HUDEP-2 (cell line): ENCODE results near the gene FRMD4A.

ENCODE experiments used
- DNase-seq, 76 experiments: peaks; one replicate each; lab custom pipeline; 2025; ENCODE audit not compliant: unreplicated experiment in 76 of 76; lab: John Stamatoyannopoulos, UW

The FRMD4A gene

DNA sequence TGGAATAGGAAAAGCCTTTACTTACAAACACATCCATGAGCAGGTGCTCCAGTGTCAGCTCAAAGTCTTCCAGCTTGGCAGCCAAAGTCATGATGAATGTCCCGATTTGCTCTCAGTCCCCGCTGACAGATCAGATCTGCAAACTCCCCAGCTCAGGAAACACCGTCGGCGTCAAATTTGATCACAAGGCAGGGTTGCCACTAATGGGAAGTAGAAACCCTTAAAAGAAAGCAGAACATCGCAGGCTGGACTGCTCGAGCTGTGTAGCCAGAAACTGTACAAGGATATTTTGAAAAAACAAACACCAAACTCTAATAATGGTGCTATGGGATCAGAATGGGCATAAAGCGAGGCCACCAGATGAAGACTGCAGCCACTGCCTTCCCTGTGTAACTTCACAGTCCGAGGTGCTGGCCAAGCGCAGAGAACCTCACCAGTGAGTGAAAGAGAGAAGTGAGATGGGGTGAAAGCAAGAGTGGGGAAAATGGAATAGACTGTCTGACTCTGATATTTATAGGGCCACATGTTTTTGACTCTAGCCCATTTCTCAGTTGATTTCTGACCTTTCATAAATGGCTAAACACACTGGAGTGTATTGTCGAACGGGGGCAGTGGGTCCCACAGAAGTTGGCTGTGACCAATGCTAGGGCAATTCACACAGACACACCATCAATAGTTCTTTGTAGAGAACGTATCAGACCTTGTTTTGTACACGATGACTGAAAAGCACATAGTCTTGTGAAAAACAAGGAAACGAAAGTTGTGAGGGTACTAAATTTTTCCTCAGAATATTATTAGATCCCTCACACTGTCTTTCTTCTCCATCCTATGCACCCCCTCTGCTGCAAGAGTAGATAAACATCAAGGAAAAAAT is 306.2 kb downstream of the FRMD4A start:
- DNase-seq = no peak

DNA sequence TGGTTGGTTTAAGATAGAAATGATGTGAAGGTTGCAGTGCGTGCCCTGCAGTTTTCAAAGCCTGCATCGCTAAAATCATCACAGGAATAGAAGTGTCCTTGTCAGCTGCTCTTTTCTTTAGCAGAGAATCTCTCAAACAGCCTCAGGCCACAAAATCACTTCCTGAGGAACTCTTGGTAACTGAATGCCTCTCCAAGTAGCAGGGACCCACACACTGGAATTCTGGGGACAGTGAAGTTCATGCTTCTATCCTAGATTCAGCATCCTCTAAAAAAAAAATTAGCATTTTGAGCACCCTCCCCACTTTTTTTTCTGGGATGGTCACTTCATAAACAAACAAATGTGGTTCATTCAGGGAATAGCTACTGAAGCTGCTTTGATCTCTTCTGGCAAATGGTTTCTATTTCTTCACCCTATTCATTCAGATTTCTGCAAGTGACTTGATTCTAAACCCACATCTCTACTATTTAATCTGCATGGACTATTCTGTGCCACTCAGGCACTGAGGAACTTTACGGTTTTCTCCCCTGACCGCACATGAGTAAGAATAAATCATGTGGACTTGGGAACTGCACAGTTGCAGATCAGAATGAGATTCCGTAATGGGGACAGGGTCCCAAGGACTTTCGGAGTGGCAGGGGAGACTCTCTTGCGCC is 306.9 kb downstream of the FRMD4A start:
- DNase-seq = no peak

DNA sequence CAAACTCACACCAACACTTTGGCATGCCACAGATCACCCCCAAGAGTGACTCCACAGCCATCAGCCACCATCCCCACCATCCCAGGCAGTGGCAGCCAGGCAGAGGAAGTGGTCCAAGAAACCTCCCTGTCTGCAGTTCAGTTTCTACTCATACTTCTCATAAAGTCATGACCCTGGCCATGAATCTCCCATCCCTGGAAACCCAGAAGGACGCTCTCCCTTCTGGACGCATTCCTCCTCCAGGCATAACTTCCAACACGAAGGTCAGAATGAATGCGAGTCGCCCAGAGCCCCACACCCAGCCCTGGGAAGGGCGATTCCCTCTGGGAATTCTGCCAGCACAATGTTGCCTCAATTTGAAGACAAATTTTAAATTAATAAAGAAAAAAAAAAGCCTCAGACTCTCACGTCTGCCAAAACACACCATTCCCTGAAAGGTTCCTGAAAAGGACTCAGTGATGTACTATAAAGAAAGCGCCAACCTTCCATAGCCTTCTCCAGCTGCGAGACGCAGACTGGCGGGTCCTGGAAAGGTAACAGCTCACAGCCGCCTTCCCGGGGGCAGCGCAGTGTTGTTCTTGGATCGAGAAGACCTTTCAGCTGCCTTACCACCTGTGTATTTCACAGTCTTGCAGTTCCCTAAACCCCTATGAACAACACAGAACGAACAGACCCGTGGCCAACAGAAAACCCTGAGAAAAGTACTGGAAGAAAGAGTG is 307.6 kb downstream of the FRMD4A start:
- no peak for DNase-seq

DNA sequence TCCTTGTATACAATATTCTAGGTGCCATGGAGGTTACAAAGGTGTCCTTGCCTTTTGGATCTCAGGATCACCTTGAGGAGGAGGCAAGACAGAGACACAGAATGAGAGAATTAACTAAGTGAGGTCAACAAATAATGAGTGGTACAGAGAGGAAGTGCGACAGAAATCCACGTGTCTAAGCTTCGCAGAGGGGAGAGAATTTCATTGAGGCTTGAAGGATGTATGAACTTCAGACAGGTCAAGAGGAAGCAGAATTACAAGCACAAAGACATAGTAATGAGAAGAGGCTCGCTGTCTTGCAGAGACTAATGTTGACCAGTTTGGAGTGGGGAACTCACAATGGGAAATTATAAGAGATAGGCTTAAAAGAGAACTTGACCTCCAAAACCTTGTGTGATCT is 308.7 kb downstream of the FRMD4A start:
- DNase-seq = no peak

DNA sequence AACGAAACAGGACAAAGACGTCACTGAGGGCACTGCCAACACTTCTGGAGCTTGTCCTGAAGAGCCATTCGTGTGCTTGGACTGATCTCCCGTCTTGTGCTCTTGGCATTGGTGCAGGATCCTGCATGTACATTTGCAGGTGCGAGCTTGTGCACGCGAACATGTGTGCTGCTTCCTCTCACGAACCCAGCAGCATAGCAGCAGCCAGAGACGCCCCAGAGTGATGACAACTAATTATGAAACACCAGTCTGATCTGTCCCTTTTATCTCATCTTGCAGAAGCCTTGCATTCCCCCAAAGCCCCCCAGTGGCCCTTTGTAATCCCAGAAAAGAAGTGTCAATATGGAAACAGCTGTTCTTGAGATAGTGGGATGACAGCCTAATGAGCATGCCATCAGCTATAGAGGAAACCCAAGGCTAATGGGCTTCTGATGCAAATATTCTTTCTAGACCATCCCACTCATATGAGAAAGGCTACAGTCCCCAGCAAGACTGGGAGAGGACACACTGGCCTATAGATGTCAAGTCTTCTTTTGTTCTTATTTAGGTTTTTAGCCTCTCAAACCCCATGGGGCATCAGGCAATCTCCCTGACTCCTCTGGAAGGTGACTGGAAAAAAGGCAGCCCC is 310.6 kb downstream of the FRMD4A start:
- no peak for DNase-seq

DNA sequence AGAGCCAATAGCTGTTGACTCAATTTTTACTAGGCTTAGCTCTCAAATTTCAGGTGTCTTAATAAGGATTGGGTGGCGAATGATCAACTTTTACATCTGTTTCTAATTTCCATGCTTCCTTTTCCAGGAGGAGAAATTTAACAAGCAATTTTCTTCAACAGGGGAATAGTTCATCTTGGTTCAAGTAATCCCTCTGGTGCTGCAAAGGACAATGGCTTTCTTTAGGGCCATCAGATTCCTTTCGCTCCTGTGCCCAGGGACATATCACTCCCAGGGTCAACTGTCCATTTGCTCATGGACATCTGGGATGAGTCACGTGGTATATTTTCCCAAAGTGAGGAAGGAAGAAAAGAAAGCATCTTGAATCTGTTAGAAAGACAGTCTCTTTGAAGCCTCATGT is 313.3 kb downstream of the FRMD4A start:
- no peak for DNase-seq

DNA sequence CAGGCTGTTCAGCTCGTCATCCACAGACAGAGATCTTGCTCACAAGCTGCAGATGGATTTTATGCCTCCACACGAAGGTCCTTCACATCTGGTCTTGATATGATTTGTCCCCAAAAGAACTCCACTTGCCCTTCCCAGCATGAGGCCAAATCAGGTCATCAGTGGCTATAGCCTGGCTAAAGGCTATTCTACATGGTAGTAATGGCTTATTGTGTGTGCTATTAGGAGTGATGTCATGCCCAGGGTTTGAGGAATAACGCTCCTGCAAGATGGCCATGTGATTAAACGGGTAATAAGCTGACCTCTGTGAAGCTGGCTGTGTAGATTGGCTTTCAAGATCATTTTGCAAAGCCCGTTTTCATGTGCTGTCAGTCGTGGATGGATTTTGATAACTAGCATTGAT is 313.8 kb downstream of the FRMD4A start:
- no peak for DNase-seq

DNA sequence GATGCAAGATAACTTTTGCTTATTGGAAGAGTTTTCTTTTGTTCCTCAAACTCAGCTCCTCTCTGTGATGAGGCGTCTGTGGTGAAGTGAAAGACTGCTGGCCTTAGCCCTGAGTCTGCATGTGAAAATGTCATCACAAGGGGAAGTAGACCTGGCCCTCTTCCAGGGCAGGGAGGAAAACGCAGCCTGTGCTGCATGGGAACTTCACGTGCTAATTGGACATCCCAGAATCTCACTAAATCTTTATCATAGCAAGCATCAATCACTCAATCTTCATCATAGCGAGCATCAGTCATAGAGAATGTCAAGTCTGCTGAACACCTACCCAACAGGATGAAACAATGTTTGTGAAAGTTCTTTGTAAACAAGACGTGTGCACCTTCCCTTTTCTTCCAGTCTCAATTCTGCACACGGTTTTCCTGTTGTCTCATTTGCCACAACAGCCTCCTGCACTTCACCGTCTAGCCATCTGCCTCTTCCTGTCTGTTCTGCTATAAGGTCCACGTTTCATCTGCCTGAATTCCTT is 314.6 kb downstream of the FRMD4A start:
- no peak for DNase-seq

DNA sequence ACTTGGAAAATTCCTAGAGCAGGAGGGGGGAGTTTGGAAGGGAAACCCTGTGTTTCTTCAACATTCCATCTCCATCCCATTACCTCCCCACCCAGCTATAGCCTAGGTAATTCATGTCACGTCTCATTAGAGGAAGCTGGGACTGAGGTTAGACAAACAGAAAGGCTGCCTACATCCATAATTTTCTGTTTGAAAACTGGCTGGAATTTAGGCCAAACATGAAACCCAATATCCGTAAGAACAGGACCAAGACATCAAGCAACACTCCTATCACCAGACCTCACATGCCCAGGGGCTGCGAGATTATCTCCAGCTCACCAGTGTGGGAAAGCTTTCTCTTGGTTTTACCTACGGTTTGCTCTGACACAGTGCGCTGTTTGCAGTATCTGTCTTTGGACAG is 316.3 kb downstream of the FRMD4A start:
- no peak for DNase-seq

DNA sequence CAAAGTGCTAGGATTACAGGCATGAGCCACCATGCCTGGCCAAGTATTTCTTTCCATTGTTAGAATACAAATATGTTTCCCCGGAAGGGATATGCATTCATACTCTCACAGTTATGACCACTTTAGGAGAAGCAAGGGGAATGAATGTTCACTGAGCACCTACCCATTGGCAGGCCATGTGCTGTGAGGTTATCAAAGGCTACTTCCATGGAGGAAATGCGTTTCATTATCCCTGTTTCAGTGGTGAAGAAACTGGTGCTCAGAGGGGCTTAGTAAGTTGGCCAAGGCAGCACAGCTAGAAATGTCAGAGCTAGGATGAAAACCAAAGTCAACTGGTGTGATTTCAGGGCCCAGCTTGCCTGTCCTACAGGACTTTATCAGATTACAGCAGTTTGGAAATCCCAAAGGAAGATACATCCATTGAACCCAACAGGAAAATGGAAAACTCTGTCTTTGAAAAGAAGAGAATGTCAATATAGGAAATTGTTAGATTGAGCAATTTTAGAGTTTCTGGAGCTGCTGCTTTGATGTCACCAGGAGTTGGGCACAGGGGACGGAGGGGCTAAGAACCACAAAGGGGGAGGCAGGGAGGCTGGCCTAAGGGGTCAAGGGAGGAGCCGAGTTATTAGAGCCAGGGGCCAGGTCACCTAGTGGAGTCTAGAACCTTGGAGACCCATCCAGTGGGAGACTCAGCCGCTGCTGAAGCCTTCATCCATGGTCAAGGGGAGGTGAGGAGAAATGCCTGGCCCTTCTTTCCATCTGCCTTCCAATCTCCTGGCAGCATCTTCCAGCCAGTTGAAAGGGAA is 319.8 kb downstream of the FRMD4A start:
- no peak for DNase-seq

DNA sequence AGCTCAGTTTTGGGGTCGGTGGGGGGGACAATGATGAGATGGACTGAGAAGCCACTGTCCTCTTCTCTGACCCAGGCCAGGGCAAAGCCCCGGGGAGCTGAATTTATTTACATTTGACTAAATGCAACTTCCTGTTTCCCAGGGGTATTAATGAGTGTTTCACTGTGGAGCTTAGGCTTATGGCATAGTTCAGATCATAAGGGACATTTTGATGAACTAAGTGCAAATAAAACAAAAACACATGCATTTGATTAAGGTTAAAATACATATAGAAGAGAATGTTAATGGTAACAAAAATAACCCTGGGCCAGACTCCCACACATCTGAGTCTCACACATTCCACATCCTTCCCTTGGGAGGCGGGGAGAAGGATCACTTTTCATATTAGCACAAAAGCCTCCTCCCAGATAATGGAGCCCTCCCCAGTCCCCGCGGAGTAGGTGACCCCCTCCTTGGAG is 320.6 kb downstream of the FRMD4A start:
- DNase-seq = no peak

DNA sequence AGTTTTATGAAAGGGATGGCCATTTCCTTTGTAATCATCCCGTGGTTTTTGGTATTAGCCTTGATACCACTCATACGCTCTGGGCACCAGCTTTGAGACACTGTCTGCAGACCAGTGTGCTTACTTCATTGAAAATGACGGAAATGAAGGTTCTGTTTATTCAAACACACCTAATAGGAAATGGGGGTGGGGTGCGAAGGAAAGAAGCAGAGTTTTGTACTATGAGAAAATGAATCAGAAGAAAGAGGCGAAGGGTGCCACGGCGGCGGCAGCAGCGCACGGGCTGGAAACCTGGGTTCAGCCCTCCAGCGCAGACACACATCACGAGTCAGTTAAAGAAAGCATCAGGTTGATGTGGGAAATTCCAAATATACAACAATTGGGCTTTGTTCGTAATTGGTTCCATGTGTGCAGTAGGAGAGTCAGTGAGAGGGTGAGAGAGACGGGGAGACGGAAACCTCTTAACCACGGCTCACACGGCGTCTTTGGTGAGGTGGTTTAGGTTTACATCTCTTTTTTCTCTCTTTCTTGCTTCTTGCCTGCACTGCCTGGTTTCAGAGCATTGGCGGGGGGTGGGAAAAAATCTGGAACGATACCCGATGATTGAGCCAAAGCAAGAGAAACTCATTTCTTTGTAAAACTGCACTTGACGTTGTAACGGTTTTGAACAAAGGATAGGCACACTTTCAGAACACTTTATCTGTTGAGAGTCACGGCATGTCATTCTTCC is 321.2 kb downstream of the FRMD4A start:
- DNase-seq = no peak

DNA sequence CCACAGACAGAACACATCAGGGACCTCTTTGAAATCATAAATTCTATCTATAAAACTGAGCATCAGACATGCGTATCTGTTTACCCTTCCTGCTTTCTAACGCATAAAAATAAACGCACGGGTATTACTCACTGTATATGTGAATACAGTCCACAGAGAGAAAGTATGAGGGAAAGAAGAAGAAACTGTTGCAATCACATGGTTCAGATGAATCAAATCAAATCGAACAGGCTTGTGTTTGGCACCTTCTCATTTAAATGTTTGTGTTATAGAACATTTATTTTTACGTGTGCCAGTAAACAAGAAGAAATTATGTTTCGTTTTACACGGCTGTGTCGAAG is 322.0 kb downstream of the FRMD4A start:
- DNase-seq = no peak

DNA sequence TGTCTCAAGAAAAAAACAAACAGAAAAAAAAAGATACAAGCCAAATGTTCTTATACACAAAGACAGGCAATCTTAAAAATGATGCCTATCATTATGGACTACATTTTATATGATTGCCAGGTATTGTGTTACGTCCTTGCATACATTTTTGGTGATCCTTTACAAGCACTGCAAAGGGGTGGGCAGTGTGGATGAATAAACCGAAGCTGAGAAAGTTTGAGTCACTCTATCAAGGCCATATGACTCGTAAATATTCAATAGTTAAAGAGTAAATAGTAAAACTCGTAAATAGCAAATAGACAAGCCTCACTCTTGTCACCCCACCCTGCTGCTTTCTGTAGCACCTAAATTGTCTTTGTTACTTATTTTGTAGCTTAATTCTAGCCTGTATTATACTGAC is 326.2 kb downstream of the FRMD4A start:
- no peak for DNase-seq

DNA sequence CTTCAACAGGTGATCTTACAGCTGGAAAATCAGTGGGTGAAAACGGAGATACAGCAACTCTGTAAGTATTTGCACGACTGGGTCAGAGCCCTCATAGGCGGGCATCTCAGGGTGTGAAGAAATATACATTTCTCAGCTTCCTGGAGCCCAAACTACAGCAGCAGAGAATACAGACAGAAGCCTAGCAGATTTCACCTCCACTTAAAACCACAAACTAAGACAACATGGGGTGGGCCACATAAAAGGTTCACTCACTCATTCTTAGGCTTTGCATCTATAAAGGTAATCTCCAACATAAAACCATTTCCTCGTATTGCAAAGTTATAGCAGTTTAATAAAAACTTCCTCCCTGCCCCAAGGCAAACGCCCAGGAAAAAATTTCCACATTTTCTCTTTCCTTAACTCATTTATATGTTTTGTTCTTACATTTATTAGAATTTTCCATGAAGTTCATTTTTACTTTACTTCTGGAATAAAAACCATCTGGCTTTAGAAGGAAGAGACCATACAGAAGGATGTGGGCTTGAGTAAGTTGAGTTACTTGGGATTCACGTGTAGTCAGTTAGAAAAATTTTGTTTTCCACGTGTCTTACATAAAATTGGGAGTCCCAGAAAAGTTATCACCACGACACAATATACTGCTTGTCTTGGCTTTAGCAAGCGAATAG is 327.1 kb downstream of the FRMD4A start:
- DNase-seq = no peak

DNA sequence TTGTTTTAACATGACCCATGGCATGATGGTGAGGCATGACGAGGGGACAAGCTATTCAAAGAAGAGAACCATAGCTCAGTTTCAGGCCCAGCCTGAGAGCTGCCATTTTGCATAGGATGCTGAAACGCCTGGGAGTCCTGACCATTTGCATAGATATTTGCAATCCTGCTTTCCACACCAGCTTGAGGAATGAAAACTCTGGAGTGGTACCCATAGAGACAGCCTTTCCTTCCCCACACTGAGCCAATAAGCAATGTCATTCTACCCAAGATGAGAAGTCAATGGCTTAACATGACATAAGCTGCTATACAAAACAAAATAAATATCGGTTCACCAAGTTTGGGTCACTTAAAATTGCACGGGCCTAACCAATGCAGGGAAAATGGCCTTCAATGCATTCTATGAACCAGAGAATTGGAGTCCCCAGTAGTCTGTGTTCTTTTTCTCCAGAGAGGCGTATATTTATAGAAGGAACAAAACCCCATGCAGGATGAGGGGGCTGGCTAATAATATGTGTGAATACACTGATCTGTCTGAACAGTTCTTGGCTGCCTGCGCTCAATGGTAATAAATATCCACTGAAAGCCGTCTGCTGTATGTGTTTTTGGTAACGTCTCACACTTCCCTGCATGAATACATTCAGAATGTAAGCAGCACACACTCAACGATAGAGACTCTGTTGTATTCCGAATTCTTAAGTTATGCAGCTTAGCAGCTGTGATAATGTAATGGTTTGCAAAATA is 329.3 kb downstream of the FRMD4A start:
- no peak for DNase-seq

DNA sequence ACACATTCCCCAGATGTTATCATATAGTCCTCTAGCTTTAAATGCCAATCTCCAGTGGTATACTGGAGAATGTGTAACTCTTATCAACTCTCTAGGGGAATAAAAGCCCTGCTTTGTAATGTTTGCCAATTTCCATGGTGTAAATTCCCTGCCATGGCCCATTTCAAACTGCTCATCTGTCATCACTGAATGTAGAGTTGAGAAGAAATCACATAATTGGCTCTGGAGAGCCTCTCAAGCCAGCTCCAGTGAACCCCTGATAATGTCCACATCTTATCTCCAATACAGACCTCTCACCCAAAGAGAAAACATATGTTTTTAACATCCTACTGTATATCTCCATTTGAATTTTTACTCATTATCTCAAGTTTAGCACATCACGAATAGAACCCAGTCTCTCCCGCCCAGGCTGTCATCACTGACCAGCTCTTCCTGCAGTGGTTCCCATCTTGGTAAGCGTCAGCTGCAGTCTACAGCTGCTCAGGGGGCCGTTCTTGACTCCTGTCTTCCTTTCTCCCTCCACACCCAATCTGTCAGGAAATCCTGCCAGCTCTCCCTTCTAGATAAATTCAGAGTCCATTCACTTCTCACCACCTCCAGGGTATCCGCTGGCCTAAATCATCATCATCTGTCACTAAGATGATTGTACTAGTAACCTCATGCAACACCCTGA is 332.4 kb downstream of the FRMD4A start:
- DNase-seq = no peak

DNA sequence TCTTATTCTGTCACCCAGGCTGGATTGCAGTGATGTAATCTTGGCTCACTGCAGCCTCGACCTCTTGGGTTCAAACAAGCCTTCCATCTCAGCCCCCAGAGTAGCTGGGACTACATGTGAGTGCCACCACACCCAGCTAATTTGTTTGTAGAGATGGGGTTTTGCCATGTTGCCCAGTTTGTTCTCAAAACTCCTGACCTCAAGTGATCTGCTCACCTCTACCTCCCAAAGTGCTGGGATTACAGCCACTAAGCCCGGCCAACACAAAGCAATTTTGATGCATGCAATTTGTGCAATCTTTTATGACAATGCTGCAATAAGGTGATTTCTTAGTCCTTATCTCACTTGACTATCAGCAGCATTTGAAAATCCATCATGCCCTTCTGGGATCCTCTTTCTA is 333.1 kb downstream of the FRMD4A start:
- no peak for DNase-seq
